Immature natural killer cell (primary cell): Measurements from ENCODE around the gene CTXN3. TPM values are rescaled to one million over a fixed set of nuclear protein-coding genes. Genes with fewer than 3 reads are reported as not detected.
"Not testable (repeated sequence)": the region's sequence is repeated elsewhere in the genome, so short reads cannot be mapped to it uniquely, and the experiment has no call there.

Experiments used
- DNase-seq, 3 donors: peaks; one replicate each; pipeline ENCODE4 v3.0.0; 2022; ENCODE audit warnings: mixed read lengths in 1 of 3
- H3K27ac Mint-ChIP-seq, 6 donors: one replicate each; pipeline ENCODE4 v1.8.0; 2020; ENCODE audit warnings: mixed read lengths in 6 of 6, mild to moderate bottlenecking in 5 of 6, inconsistent platforms in 4 of 6, moderate library complexity in 3 of 6
- H3K27me3 Mint-ChIP-seq, 3 donors: one replicate each; pipeline ENCODE4 v1.8.0; 2020 to 2021; ENCODE audit warnings: low read depth in 3 of 3, mild to moderate bottlenecking in 3 of 3, mixed read lengths in 3 of 3, moderate library complexity in 3 of 3, inconsistent platforms in 1 of 3
- H3K36me3 Mint-ChIP-seq, 3 donors: one replicate each; pipeline ENCODE4 v1.8.0; 2020; ENCODE audit warnings: mixed read lengths in 3 of 3, inconsistent platforms in 2 of 3, mild to moderate bottlenecking in 2 of 3
- H3K4me1 Mint-ChIP-seq, 2 donors: one replicate each; pipeline ENCODE4 v1.8.0; 2020; ENCODE audit warnings: inconsistent platforms in 2 of 2, mild to moderate bottlenecking in 2 of 2, mixed read lengths in 2 of 2, moderate library complexity in 1 of 2
- H3K4me3 Mint-ChIP-seq, 5 donors: one replicate each; pipeline ENCODE4 v1.8.0; 2020; ENCODE audit warnings: mild to moderate bottlenecking in 5 of 5, mixed read lengths in 5 of 5, inconsistent platforms in 3 of 5, moderate library complexity in 3 of 5
- H3K9me3 Mint-ChIP-seq, 6 donors: one replicate each; pipeline ENCODE4 v1.8.0; 2020; ENCODE audit warnings: mild to moderate bottlenecking in 6 of 6, mixed read lengths in 6 of 6, inconsistent platforms in 4 of 6, moderate library complexity in 3 of 6
- polyA plus RNA-seq, 3 donors: library from polyadenylated mRNA; unstranded; fragments of 300-500 nt; fragmentation: Illumina TruSeq; gene quantifications; one replicate each; pipeline ENCODE4 v1.2.3, GENCODE V29; 2021

CTXN3 gene
- polyA plus RNA-seq, 3 donors from 2014 or later = not detected

DNA sequence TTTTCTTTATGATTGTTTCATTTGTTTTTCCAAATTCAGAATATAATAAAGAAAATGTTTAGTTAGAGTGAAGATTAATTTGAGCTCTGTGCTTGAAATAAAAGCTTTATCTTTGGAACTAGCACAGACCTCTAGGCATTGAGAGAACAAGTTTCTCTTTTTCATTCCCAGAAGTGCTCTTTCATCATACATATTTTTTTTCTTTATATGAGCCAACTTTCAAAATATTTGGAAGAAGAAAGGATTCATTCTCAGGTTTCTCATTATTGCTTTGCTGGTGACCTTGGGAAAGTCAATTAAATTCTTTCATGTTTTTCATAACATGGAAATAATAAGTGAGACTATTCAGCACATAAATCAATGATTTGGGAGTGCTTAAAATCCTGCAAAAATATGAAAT is 16.8 kb downstream of the CTXN3 start:
- H3K27me3 Mint-ChIP-seq = peaks cover 0 to 1% (median 0%) of the 10 kb centered on the region in 3 donors
- no peak overlapping the region for H3K27ac Mint-ChIP-seq
- no peaks in the 10 kb centered on the region for H3K36me3 Mint-ChIP-seq
- peaks cover 0 to 3% (median 0%) of the 10 kb centered on the region in 6 donors for H3K9me3 Mint-ChIP-seq
- no peak for DNase-seq
- H3K4me3 Mint-ChIP-seq = no peak overlapping the region
- H3K4me1 Mint-ChIP-seq = no peaks in the 10 kb centered on the region

DNA sequence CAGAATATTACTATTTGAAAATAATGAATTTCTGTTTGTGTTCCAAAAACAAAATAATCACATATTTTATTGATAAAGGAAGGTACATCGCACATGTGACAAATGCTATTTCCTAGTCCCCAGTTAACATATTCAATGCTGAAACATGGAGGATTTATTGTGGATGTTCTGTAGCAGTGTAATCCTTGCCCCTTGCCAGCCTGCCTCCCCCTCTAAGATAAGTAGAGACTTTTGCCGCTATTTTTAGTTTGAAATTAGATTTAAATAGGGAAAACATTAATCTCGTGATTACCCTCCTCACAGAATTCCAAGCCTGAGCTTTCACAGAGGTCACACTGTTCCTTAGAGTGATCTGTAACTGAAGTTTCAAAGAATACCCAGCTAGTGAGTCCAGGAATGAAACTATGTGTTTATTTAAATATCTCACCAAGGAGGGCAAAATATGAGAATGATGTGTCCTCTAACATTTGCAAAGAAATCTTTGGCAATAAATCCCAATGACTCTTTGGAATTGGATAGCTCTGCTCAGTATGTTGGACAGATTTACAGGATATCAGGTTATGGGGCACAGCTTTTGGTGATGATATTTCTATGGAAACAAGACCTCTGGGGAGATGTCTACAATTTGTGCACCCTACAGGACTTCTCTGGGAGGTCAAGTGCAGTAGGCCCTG is 17.3 kb downstream of the CTXN3 start:
- H3K4me1 Mint-ChIP-seq = no peaks in the 10 kb centered on the region
- H3K36me3 Mint-ChIP-seq = no peaks in the 10 kb centered on the region
- no peak overlapping the region for H3K27ac Mint-ChIP-seq
- DNase-seq = no peak
- H3K4me3 Mint-ChIP-seq = no peak overlapping the region
- H3K9me3 Mint-ChIP-seq = peaks cover 0 to 3% (median 0%) of the 10 kb centered on the region in 6 donors
- peaks cover 0 to 1% (median 0%) of the 10 kb centered on the region in 3 donors for H3K27me3 Mint-ChIP-seq

DNA sequence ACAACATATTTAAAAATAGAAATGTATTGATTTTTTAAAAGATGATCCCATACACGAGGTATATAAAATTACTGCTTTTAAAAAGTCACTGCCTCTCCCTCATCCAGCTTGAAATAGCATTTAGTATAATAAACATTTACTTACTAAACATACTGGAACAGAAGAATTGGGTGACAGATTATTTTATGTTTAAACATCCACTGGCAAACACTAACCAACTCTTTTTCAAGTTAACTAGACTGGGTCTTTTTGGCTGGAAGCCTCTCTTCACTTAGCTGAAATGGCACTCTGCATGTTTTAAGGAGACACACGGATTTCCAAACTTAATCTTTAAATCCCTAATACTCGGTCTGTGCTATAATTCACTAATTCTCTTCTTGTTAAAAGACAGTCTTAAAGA is 19.0 kb downstream of the CTXN3 start:
- Mint-ChIP-seq H3K27ac (no peak overlapping the region), H3K4me1 (no peaks in the 10 kb centered on the region), H3K36me3 (no peaks in the 10 kb centered on the region), H3K27me3 (peaks cover 0 to 1% (median 0%) of the 10 kb centered on the region in 3 donors), H3K9me3 (peaks cover 0 to 3% (median 0%) of the 10 kb centered on the region in 6 donors), H3K4me3 (no peak overlapping the region)
- DNase-seq = no peak

DNA sequence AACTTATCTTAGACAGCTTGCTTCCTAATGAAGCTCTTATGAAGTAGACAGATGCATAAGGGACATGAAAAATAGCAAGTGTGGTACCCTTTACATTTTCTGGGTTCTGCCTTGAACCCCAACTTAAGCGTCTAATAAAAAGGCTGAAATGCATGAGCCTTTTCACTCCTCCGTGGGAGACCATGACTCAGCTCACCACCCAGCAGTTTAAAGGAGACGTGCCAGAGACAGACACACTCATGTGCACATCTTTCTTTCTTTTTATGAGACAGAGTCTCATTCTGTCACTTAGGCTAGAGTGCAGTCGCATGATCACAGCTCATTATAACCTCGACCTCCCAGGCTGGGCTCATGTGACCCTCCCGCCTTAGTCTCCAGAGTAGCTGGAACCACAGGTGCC is 22.3 kb downstream of the CTXN3 start:
- H3K4me3 Mint-ChIP-seq = no peak overlapping the region
- H3K4me1 Mint-ChIP-seq = no peaks in the 10 kb centered on the region
- no peak for DNase-seq
- no peak overlapping the region for H3K27ac Mint-ChIP-seq
- peaks cover 0 to 3% (median 0%) of the 10 kb centered on the region in 6 donors for H3K9me3 Mint-ChIP-seq
- H3K27me3 Mint-ChIP-seq = peaks cover 0 to 2% (median 1%) of the 10 kb centered on the region in 3 donors
- H3K36me3 Mint-ChIP-seq = no peaks in the 10 kb centered on the region

DNA sequence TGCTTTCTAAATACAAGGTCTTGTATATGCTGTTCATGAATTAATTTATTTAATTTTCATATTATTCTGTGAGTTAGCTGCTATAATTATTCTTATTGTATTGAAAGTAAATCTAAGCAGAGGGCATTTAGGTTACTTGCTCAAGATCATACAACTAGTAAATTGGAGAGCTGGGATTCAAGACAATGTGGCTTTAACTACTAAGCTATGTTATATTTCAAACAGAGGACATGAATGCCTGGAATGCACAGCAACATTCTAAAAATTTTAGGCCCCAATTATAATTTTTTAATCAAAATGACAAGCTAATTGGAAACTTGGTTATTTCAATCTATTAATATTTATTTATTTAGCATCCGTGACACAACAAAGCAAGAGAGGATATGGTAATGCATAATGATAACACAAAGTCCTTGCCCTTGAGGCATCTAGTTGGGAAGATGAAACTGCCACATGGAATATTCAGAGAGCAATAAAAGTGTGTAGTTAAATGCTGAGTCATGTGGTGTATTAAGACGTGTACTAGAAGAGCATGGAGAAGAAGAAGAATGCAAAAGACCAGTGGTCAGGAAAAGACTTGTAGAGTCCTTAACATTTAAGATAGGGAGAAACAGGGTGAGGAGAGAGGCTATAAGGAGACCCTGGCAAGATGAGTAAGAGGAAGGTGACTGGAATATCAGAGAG is 24.4 kb downstream of the CTXN3 start:
- Mint-ChIP-seq H3K4me1 (no peaks in the 10 kb centered on the region), H3K4me3 (no peak overlapping the region), H3K27me3 (peaks cover 0 to 2% (median 1%) of the 10 kb centered on the region in 3 donors), H3K36me3 (no peaks in the 10 kb centered on the region), H3K27ac (no peak overlapping the region), H3K9me3 (peaks cover 0 to 3% (median 0%) of the 10 kb centered on the region in 6 donors)
- DNase-seq = no peak

DNA sequence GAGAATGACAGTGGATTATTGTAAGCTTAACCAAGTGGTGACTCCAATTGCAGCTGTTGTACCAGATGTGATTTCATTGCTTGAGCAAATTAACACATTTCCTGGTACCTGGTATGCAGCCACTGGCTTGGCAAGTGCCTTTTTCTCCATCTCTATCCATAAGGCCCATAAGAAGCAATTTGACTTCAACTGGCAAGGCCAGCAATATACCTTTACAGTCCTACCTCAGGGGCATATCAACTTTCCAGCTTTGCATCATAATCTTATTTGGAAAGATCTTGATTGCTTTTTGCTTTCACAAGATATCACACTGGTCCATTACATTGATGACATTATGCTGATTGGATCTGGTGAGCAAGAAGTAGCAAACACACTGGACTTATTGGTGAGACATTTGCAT is 28.1 kb downstream of the CTXN3 start:
- DNase-seq, H3K9me3 Mint-ChIP-seq, H3K4me3 Mint-ChIP-seq, H3K36me3 Mint-ChIP-seq, H3K27me3 Mint-ChIP-seq, H3K4me1 Mint-ChIP-seq, H3K27ac Mint-ChIP-seq: not testable (repeated sequence)

DNA sequence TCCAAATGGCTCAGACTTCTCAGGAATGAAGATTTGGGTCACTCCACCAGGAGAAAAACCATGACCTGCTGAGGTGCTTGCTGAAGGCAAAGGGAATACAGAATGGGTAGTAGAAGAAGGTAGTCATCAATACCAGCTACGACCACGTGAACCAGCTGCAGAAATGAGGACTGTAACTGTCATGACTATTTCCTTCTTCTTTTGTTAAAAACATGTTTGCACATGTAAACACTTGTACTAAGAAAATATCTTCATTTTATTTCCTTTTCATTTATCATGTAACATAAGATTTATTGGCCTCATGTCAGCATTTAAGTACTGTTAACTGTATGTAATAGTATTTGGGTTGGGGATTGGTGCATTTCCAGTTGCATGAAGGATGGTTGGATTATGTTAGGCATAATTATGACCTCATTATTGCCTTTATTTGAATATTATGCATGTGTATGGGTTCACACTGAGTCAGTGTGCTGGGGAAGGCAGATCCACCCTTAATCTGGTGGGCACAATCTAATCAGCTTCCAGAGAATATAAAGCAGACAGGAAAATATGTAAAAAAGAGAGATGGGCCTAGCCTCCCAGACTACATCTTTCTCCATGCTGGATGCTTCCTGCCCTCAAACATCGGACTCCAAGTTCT is 30.9 kb downstream of the CTXN3 start:
- H3K27me3 Mint-ChIP-seq, H3K27ac Mint-ChIP-seq, H3K9me3 Mint-ChIP-seq, H3K4me3 Mint-ChIP-seq, DNase-seq, H3K4me1 Mint-ChIP-seq, H3K36me3 Mint-ChIP-seq: not testable (repeated sequence)

DNA sequence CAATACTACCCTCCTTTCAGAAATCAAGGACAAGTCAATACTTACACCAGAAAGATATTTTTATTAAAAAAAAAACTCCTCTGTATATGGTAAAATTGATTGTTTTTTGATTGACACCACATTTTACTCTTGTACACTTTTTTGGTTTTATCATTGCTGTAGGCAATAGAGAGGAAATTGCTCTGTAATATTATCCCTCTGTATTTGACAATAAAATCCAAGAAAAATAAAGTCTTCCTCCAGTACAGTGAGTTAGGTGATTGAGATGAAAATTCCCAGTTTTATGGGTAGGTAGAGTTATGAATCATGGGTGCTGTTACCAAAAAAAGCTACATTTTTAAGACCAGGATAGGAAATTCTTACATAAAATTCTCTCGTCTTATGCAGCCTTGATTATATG is 31.7 kb downstream of the CTXN3 start:
- DNase-seq = no peak
- Mint-ChIP-seq H3K4me1 (no peaks in the 10 kb centered on the region), H3K4me3 (no peak overlapping the region), H3K27me3 (peaks cover 0 to 2% (median 0%) of the 10 kb centered on the region in 3 donors), H3K9me3 (peaks cover 0 to 2% (median 0%) of the 10 kb centered on the region in 6 donors), H3K36me3 (no peaks in the 10 kb centered on the region), H3K27ac (no peak overlapping the region)

DNA sequence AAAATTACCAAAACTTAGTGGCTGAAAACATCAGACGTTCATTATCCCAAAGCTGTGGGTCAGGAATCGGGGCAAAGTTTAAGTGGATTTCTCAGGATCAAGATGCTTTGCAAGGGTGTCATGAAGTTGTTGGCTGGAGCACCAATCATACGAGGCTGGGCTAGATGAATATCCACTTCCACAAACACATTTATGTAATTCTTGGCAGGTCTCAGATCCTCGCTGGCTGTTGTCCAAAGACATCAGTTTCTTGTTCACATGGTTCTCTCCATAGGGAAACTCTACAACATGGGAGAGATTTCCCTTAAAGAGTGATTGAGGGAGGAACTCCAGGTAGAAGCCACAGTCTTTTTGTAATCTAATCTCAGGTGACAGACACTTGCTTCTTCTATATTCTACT is 34.1 kb downstream of the CTXN3 start:
- H3K36me3 Mint-ChIP-seq = no peaks in the 10 kb centered on the region
- H3K4me1 Mint-ChIP-seq = no peaks in the 10 kb centered on the region

DNA sequence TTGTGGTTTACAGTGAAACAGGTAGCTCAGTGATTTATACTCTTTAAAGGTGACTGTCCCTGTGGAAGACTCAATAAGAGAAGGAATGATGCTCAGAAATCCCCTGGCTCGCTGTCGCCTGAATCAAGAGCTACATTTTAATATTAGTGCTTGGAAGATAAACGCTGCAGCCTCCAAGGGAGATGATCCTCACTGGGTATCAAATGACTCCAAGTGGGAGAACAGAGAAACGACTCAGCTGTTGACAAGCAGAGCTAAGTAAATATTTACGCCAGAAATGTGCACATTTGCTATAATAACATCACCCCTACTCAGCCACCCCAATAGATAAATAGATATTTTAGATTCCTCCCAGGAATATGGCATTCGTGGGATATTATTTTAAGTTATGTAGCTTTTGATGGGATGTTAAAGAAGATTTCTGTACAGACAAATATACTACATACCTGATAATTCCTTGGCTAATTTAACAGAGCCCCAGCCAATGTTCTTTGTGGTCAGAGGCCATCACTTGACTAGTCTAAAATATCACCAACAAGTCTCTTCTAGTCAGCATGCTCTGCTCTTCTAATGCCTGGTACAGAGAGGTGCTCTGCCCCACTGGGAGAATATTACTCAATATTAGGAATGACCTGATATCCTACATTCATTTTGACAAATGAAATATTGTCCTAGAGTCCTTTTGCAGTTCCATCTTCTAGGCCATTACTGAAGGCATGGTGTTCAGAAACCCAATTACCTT is 36.0 kb downstream of the CTXN3 start:
- H3K27ac Mint-ChIP-seq = no peak overlapping the region
- H3K36me3 Mint-ChIP-seq = no peaks in the 10 kb centered on the region
- no peak for DNase-seq
- H3K9me3 Mint-ChIP-seq = peaks cover 0 to 2% (median 0%) of the 10 kb centered on the region in 6 donors
- no peaks in the 10 kb centered on the region for H3K4me1 Mint-ChIP-seq
- no peak overlapping the region for H3K4me3 Mint-ChIP-seq
- no peaks in the 10 kb centered on the region for H3K27me3 Mint-ChIP-seq

More for the DNA sequence above, 34.1 kb downstream of the CTXN3 start:
- peaks cover 0 to 2% (median 0%) of the 10 kb centered on the region in 6 donors for H3K9me3 Mint-ChIP-seq
- H3K4me3 Mint-ChIP-seq = no peak overlapping the region
- H3K27ac Mint-ChIP-seq = no peak overlapping the region
- H3K27me3 Mint-ChIP-seq = no peaks in the 10 kb centered on the region
- no peak for DNase-seq

DNA sequence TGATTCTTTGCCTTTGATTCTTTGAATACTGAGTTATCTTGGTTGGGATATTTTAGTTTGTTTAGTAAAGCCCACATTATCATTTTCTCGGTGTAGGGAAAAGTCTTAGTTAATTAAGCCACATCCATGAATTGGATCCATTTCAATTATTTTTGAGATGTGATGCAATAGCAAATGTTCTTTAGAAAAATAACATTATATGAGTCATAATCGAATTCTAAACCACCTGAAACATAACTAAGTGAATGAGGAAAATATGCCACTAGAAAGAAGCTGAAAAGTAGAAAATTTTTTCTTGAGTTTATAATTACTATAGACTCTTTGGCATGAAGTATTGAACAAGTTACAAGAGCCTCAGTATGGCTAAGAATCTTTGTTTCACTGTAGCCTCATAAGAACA is 36.8 kb downstream of the CTXN3 start:
- H3K27ac Mint-ChIP-seq = no peak overlapping the region
- H3K9me3 Mint-ChIP-seq = peaks cover 0 to 2% (median 0%) of the 10 kb centered on the region in 6 donors
- no peaks in the 10 kb centered on the region for H3K36me3 Mint-ChIP-seq
- no peak overlapping the region for H3K4me3 Mint-ChIP-seq
- DNase-seq = no peak
- H3K27me3 Mint-ChIP-seq = peaks cover 0 to 2% (median 0%) of the 10 kb centered on the region in 3 donors
- no peaks in the 10 kb centered on the region for H3K4me1 Mint-ChIP-seq

DNA sequence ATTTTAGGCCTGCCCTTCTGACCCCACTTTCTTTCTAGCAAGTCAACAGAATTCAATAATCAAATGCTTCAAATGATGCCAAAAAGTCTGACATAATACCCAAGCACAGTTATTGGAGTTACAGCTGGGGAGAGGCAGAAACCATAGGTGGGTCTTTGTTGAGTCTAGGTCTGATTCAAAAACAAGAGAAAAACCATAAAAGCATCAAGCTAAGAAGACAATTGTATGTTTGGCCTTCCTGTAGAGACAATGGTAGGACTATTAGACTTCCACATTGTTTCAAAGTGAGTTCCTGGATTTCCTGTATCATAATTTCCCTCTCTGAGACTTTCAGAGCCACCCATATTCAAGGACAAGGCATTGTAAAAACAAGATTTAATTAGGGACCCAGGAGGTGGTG is 37.5 kb downstream of the CTXN3 start:
- no peak for DNase-seq
- H3K9me3 Mint-ChIP-seq = peaks cover 0 to 2% (median 0%) of the 10 kb centered on the region in 6 donors
- no peak overlapping the region for H3K27ac Mint-ChIP-seq
- H3K4me3 Mint-ChIP-seq = no peak overlapping the region
- H3K4me1 Mint-ChIP-seq = no peaks in the 10 kb centered on the region
- H3K27me3 Mint-ChIP-seq = peaks cover 0 to 6% (median 0%) of the 10 kb centered on the region in 3 donors
- no peaks in the 10 kb centered on the region for H3K36me3 Mint-ChIP-seq

DNA sequence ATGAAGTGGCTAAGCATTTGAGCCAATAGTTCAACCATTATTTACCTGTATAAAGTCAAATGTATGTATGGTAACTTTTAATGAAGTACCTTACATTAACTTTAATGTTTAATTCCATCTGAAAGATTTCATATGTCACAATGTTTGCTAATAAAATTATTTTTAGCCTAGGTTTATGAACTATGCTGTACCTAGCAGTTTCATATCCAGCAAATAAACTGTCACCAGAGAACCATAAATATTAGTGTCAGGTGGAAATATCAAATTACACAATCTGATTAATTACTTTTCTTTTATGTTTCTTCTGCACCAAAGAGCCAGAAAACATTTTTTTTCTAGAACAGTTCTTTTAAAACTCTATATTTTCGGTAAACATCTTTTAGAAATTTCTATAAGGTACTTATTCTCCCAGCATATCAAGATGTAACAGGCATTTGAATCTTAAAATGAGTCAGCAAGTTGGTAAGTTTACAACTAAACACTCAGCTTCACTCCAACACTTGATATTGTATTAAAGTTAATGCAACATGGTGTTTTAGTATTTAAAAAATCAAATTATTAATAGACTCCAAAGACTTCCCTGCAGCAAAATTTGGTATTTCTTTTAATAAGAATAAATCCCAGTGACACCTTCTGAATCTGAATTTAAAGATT is 45.8 kb downstream of the CTXN3 start:
- Mint-ChIP-seq H3K4me3 (no peak overlapping the region), H3K27ac (no peak overlapping the region), H3K27me3 (peaks cover 0 to 6% (median 4%) of the 10 kb centered on the region in 3 donors), H3K4me1 (no peaks in the 10 kb centered on the region), H3K36me3 (no peaks in the 10 kb centered on the region), H3K9me3 (peaks cover 0 to 4% (median 0%) of the 10 kb centered on the region in 6 donors)
- DNase-seq = no peak
